K562 (cell line): ENCODE measurements around the gene DDX41. TPM values are rescaled to one million over a fixed set of nuclear protein-coding genes. Genes with fewer than 3 reads are reported as not detected.
A peak's percentile ranks its signal among the peaks of the same experiment; 100 is the strongest.

ENCODE experiments used
- CXXC5 ChIP-seq: fragments of 250-450 bp; sonication (Bioruptor Pico); IDR thresholded peaks from 2 replicates; pipeline ENCODE4 v1.8.0; 2022; ENCODE audit warnings: inconsistent platforms, mild to moderate bottlenecking, moderate library complexity
- E2F6 ChIP-seq, 2 experiments: IDR thresholded peaks; 2 replicates each; pipeline ENCODE4 v1.6.1; 2011; ENCODE audit warnings: borderline replicate concordance in 1 of 2, control low read depth in 1 of 2, low read depth in 1 of 2, low read length in 1 of 2, mild to moderate bottlenecking in 1 of 2, mixed read lengths in 1 of 2, moderate library complexity in 1 of 2; ENCODE audit not compliant: insufficient read depth in 1 of 2, insufficient read length in 1 of 2, poor library complexity in 1 of 2, severe bottlenecking in 1 of 2; ENCODE audit errors: extremely low read depth in 1 of 2
- ZFX ChIP-seq: sonication (generic); formaldehyde crosslinking; IDR thresholded peaks from 2 replicates; pipeline ENCODE4 v1.8.0; 2022; ENCODE audit warnings: mild to moderate bottlenecking, missing genetic modification reagents, moderate library complexity
- polyA plus RNA-seq, 8 experiments: library from polyadenylated mRNA; depleted of rRNA in 4 of 8; stranded (reverse) in 5 of 8; unstranded in 3 of 8; fragments of >200 nt; fragmentation: Nextera tagmentation in 2 of 8; fragmentation: Illumina TruSeq in 1 of 8; extraction: Ambion mirVana in 2 of 8; extraction: Trizol in 1 of 8; gene quantifications; 2 replicates each; pipeline versions ENCODE4 v1.2.1 to v1.2.3, GENCODE V29; 2011 to 2014; ENCODE audit warnings: inconsistent platforms in 1 of 8, missing spikeins in 1 of 8
- total RNA-seq, 7 experiments: library from RNA; depleted of rRNA in 6 of 7; stranded (reverse); fragments of >200 nt in 6 of 7; fragmentation: Illumina TruSeq in 2 of 7; extraction: Trizol in 2 of 7; gene quantifications; 2 replicates each; pipeline versions ENCODE4 v1.2.1 to v1.2.3, GENCODE V29; 2011 to 2021; ENCODE audit warnings: low replicate concordance in 1 of 7
- TF ChIP-seq, protein P1 (sequence below): fragments of 200-800 bp; sonication (Bioruptor generic); IDR thresholded peaks from 2 replicates; pipeline ENCODE4 v1.6.1; 2017; ENCODE audit warnings: missing genetic modification characterization, missing compliant biosample characterization

Gene DDX41
- total and polyA plus RNA-seq, 9 of the 15 experiments (the other 6 are each of a cell fraction or from before 2014, with no cell fraction given), result 38.2 to 284 (median 116) TPM

DNA sequence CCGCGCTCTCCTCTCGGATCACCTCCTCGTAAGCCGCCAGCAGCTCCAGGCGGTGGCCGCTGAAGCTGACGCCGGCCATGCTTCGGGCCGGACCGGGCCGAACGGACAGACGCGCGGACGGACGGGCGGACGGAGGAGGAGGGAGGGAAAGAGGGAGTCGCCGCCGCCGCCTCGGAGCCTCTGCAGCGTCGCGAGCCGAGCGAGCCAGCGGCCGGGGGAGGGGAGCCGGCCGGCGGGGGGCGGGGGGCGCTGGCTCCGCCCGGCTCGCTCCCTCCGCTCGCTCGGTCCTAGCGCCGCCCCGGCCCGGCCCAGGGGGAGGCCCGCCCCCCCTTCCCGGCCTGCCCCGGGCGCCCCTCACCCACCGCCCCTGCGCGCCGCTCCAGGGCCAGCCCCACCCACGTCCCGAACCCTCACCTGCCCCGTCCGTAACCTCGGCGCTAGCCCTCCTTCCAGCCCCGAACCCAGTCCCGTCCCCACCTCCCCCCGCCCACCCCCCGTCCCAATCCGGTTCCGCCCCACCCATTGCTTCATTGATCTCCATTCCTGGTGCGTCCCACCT is 43.2 kb downstream of the DDX41 start, which contains the start of gene DBN1 (continued):
- TF ChIP-seq ZFX (CRISPR knock-in tag) (peak; percentile 9; the same call in 1 of the 2 replicates), E2F6 (IDR thresholded peaks at IDR 0.05; ENCODE audit: borderline replicate concordance in 1 of 2, extremely low read depth in 1 of 2, insufficient read depth in 1 of 2, insufficient read length in 1 of 2, low read depth in 1 of 2, low read length in 1 of 2, poor library complexity in 1 of 2, severe bottlenecking in 1 of 2) (peak in 1 of 2 experiments; percentile 42), CXXC5 (no peak)
- TF ChIP-seq, protein P1, sequence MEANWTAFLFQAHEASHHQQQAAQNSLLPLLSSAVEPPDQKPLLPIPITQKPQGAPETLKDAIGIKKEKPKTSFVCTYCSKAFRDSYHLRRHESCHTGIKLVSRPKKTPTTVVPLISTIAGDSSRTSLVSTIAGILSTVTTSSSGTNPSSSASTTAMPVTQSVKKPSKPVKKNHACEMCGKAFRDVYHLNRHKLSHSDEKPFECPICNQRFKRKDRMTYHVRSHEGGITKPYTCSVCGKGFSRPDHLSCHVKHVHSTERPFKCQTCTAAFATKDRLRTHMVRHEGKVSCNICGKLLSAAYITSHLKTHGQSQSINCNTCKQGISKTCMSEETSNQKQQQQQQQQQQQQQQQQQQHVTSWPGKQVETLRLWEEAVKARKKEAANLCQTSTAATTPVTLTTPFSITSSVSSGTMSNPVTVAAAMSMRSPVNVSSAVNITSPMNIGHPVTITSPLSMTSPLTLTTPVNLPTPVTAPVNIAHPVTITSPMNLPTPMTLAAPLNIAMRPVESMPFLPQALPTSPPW, result peak; percentile 96
